A549 (cell line): ENCODE measurements around the gene TRAF3IP1. TPM values are rescaled to one million over a fixed set of nuclear protein-coding genes. Genes with fewer than 3 reads are reported as not detected.

ENCODE experiments used
- ATAC-seq, 2 experiments: fragments of 200-7000 bp in 1 of 2; fragments of >200 bp in 1 of 2; cut with Nextera tagmentation in 1 of 2; cut with Tn5 transposase in 1 of 2; 3 replicates each; pipeline versions ENCODE4 v1.8.0 to v1.9.1; 2018 to 2020; ENCODE audit warnings: mild to moderate bottlenecking in 1 of 2, moderate library complexity in 1 of 2
- CTCF ChIA-PET: fragments of 300-600 bp; sonication (Branson Sonifier 250); formaldehyde crosslinking; extraction: SDS; loops from one replicate; lab custom pipeline; 2021; ENCODE audit warnings: antibody characterized with exemption, inconsistent platforms; lab: Yijun Ruan, JAX
- POLR2A ChIA-PET: fragments of 350-600 bp; formaldehyde crosslinking; extraction: SDS; loops from one replicate; lab custom pipeline; 2021; ENCODE audit warnings: antibody characterized with exemption, inconsistent platforms; lab: Yijun Ruan, JAX
- DNase-seq, 2 experiments: peaks; one replicate each; pipeline versions ENCODE4 v3.0.0 to v3.0.0-alpha.2; 2011 to 2016; ENCODE audit warnings: low read depth in 1 of 2, low spot score in 1 of 2
- FAIRE-seq: peaks from 2 replicates; lab custom pipeline; 2011; peaks lifted over from hg19 to GRCh38; lab: Jason Lieb, UNC
- H3K27ac ChIP-seq, 2 experiments: fragments of >200 bp; sonication (Bioruptor Twin); formaldehyde crosslinking; 3 replicates each; pipeline ENCODE4 v1.5.1; 2016 to 2017
- H3K4me1 ChIP-seq: fragments of >200 bp; sonication (Bioruptor Twin); formaldehyde crosslinking; 3 replicates; pipeline ENCODE4 v1.6.1; 2016
- H3K4me2 ChIP-seq: fragments of >200 bp; sonication (Bioruptor Twin); formaldehyde crosslinking; 3 replicates; pipeline ENCODE4 v1.6.1; 2016
- H3K4me3 ChIP-seq: fragments of >200 bp; sonication (Bioruptor Twin); formaldehyde crosslinking; 3 replicates; pipeline ENCODE4 v1.5.1; 2016
- H3K9me3 ChIP-seq: fragments of >200 bp; sonication (Bioruptor Twin); formaldehyde crosslinking; 3 replicates; pipeline ENCODE4 v1.6.1; 2016
- CHD2 ChIP-seq: fragments of 150-350 bp; IDR thresholded peaks from 2 replicates; pipeline ENCODE4 v1.6.1; 2014; ENCODE audit warnings: low read length; ENCODE audit not compliant: partially characterized antibody
- CHD4 ChIP-seq: fragments of 200-600 bp; sonication (generic); IDR thresholded peaks from 2 replicates; pipeline ENCODE4 v1.6.1; 2016; ENCODE audit warnings: antibody characterized with exemption, mild to moderate bottlenecking, borderline replicate concordance
- EHF ChIP-seq: fragments of 250-450 bp; sonication (Bioruptor Pico); IDR thresholded peaks from 2 replicates; pipeline ENCODE4 v1.5.0; 2020; ENCODE audit warnings: mild to moderate bottlenecking
- EHMT2 ChIP-seq: fragments of 200-600 bp; sonication (generic); IDR thresholded peaks from 2 replicates; pipeline ENCODE4 v1.6.1; 2016; ENCODE audit warnings: antibody characterized with exemption, low read depth, mild to moderate bottlenecking, moderate library complexity
- EP300 ChIP-seq, 2 experiments: fragments of >200 bp; sonication (Bioruptor Twin); formaldehyde crosslinking; IDR thresholded peaks; 2 replicates in 1 of 2; 3 replicates in 1 of 2; pipeline ENCODE4 v1.6.1; 2016 to 2017
- FOSB ChIP-seq: fragments of 250-450 bp; sonication (Bioruptor Pico); IDR thresholded peaks from 2 replicates; pipeline ENCODE4 v1.5.0; 2020; ENCODE audit warnings: mild to moderate bottlenecking, moderate library complexity
- FOSL2 ChIP-seq, 2 experiments: fragments of 450-650 bp in 1 of 2; fragments of >200 bp in 1 of 2; sonication (Bioruptor Twin) in 1 of 2; formaldehyde crosslinking; IDR thresholded peaks; 2 replicates each; pipeline versions ENCODE4 v1.5.0 to v1.6.1; 2016 to 2020; ENCODE audit warnings: mild to moderate bottlenecking in 1 of 2, moderate library complexity in 1 of 2
- FOXS1 ChIP-seq: fragments of 250-450 bp; sonication (Bioruptor Pico); IDR thresholded peaks from 2 replicates; pipeline ENCODE4 v1.5.0; 2020; ENCODE audit warnings: mild to moderate bottlenecking, moderate library complexity
- GATA3 ChIP-seq: IDR thresholded peaks from 2 replicates; pipeline ENCODE4 v1.6.1; 2012; ENCODE audit warnings: borderline replicate concordance
- JUN ChIP-seq, 2 experiments: fragments of >200 bp; sonication (Bioruptor Twin); formaldehyde crosslinking; IDR thresholded peaks; 2 replicates in 1 of 2; 3 replicates in 1 of 2; pipeline ENCODE4 v1.6.1; 2016 to 2017
- JUNB ChIP-seq: fragments of >200 bp; sonication (Bioruptor Twin); formaldehyde crosslinking; IDR thresholded peaks from 2 replicates; pipeline ENCODE4 v1.6.1; 2016
- MAZ ChIP-seq: fragments of 150-350 bp; IDR thresholded peaks from 2 replicates; pipeline ENCODE4 v1.6.1; 2014; ENCODE audit warnings: antibody characterized with exemption, low read depth, low read length, borderline replicate concordance
- NFE2L2 ChIP-seq: fragments of 150-350 bp; conservative IDR thresholded peaks from 2 replicates; pipeline ENCODE4 v1.6.1; 2014; ENCODE audit warnings: low read length
- NPAS2 ChIP-seq: fragments of 250-450 bp; sonication (Bioruptor Pico); IDR thresholded peaks from 2 replicates; pipeline ENCODE4 v1.8.0; 2022; ENCODE audit warnings: mild to moderate bottlenecking, moderate library complexity, borderline replicate concordance
- POLR2A ChIP-seq: IDR thresholded peaks from 2 replicates; pipeline ENCODE4 v1.6.1; 2012; ENCODE audit warnings: mild to moderate bottlenecking, low read length
- RAD21 ChIP-seq, 2 experiments: fragments of >200 bp in 1 of 2; sonication (Bioruptor Twin) in 1 of 2; formaldehyde crosslinking in 1 of 2; IDR thresholded peaks in 1 of 2; conservative IDR thresholded peaks in 1 of 2; 2 replicates in 1 of 2; 3 replicates in 1 of 2; pipeline ENCODE4 v1.6.1; 2012 to 2018; ENCODE audit warnings: inconsistent platforms in 1 of 2
- RARB ChIP-seq: fragments of 250-450 bp; sonication (Bioruptor Pico); IDR thresholded peaks from 2 replicates; pipeline ENCODE4 v1.8.0; 2021; ENCODE audit warnings: mild to moderate bottlenecking, moderate library complexity
- SMC3 ChIP-seq: fragments of >200 bp; sonication (Bioruptor Twin); formaldehyde crosslinking; IDR thresholded peaks from 3 replicates; pipeline ENCODE4 v1.6.1; 2018; ENCODE audit warnings: inconsistent platforms
- TP53 ChIP-seq: fragments of 250-450 bp; sonication (Bioruptor Pico); IDR thresholded peaks from 2 replicates; pipeline ENCODE4 v1.5.0; 2021; ENCODE audit warnings: mild to moderate bottlenecking, moderate library complexity
- USF2 ChIP-seq: fragments of 450-650 bp; IDR thresholded peaks from 2 replicates; pipeline ENCODE4 v1.6.1; 2014; ENCODE audit warnings: antibody characterized with exemption
- ZC3H11A ChIP-seq: fragments of 450-650 bp; IDR thresholded peaks from 2 replicates; pipeline ENCODE4 v1.6.1; 2014; ENCODE audit warnings: antibody characterized with exemption, mild to moderate bottlenecking
- ZFP36 ChIP-seq: fragments of 450-650 bp; IDR thresholded peaks from 2 replicates; pipeline ENCODE4 v1.6.1; 2014; ENCODE audit warnings: borderline replicate concordance; ENCODE audit not compliant: partially characterized antibody
- ZNF302 ChIP-seq: fragments of 250-450 bp; sonication (Bioruptor Pico); IDR thresholded peaks from 2 replicates; pipeline ENCODE4 v1.9.0; 2021; ENCODE audit warnings: inconsistent platforms, mild to moderate bottlenecking, moderate library complexity
- WGBS: methylation state at CpG from one replicate; pipeline ENCODE4 v1.1.6; 2017; ENCODE audit errors: missing lambda C conversion rate; 5-methylcytosine and 5-hydroxymethylcytosine counted together
- polyA plus RNA-seq, 4 experiments: library from polyadenylated mRNA; depleted of rRNA in 3 of 4; stranded (reverse); fragments of >200 nt; fragmentation: RNase III in 1 of 4; extraction: RNeasy Plus Mini Kit Qiagen cat#74134 plus additional on column Dnase treatment in 1 of 4; gene quantifications; 2 replicates in 3 of 4; 3 replicates in 1 of 4; pipeline ENCODE4 v1.2.3, GENCODE V29; 2011 to 2017
- TF ChIP-seq, protein P1 (sequence below): fragments of >200 bp; sonication (Bioruptor Twin); formaldehyde crosslinking; IDR thresholded peaks from 2 replicates; pipeline ENCODE4 v1.6.1; 2016
- TF ChIP-seq, protein P2 (sequence below): IDR thresholded peaks from 2 replicates; pipeline ENCODE4 v1.6.1; 2012
- TF ChIP-seq, protein P3 (sequence below): fragments of 250-450 bp; sonication (Bioruptor Pico); IDR thresholded peaks from 2 replicates; pipeline ENCODE4 v1.5.0; 2021; ENCODE audit warnings: mild to moderate bottlenecking, moderate library complexity, borderline replicate concordance

The TRAF3IP1 gene
- polyA plus RNA-seq, 2 of the 4 experiments (the other 2 are of a cell fraction), result 10.6 to 19.2 TPM

- Histone ChIP-seq H3K4me1 (peaks cover 45% of the 10 kb centered on the region), H3K27ac (peak overlapping the region; percentile 31 to 61; a peak in 5 of 6 replicates), H3K9me3 (no peaks in the 10 kb centered on the region), H3K4me2 (no peak overlapping the region), H3K4me3 (no peak overlapping the region)
- 92% methylated on average over 7 of the region's 9 CpGs for WGBS
- FAIRE-seq (no peak), DNase-seq (no peak), ATAC-seq (no peak)
- ChIA-PET POLR2A (no interaction called here), CTCF (interaction anchor here (0.7 to 2.7 kb wide), 4 partner anchors 10 to 39 kb away, joined by 3 to 13 read pairs (median 4); no protein-coding TSS in a partner anchor)
- TF ChIP-seq MAZ (no peak), GATA3 (no peak), NPAS2 (CRISPR knock-in tag) (no peak), RARB (CRISPR knock-in tag) (no peak), USF2 (no peak), POLR2A (no peak), JUNB (no peak), FOXS1 (CRISPR knock-in tag) (no peak), RAD21 (conservative IDR thresholded peaks at IDR 0.05 in 1 of 2, IDR thresholded peaks at IDR 0.05 in 1 of 2) (no peak), EP300 (IDR thresholded peaks at IDR 0.05) (no peak)
- TF ChIP-seq, protein P1, sequence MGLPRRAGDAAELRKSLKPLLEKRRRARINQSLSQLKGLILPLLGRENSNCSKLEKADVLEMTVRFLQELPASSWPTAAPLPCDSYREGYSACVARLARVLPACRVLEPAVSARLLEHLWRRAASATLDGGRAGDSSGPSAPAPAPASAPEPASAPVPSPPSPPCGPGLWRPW, result no peak
- TF ChIP-seq, protein P2, sequence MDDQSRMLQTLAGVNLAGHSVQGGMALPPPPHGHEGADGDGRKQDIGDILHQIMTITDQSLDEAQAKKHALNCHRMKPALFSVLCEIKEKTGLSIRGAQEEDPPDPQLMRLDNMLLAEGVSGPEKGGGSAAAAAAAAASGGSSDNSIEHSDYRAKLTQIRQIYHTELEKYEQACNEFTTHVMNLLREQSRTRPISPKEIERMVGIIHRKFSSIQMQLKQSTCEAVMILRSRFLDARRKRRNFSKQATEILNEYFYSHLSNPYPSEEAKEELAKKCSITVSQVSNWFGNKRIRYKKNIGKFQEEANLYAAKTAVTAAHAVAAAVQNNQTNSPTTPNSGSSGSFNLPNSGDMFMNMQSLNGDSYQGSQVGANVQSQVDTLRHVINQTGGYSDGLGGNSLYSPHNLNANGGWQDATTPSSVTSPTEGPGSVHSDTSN, result no peak
These were observed 26.3 kb upstream of the TRAF3IP1 start for GRCh38 chr2:238294046-238294392.

GRCh38 chr2:238294393-238295143 is 25.8 kb upstream of the TRAF3IP1 start:
- no peak for FAIRE-seq
- Histone ChIP-seq H3K4me3 (no peak overlapping the region), H3K9me3 (no peaks in the 10 kb centered on the region), H3K4me2 (peak overlapping the region; percentile 16; the same call in 2 of the 3 replicates), H3K27ac (peak overlapping the region; percentile 31 to 61; a peak in 3 of 6 replicates), H3K4me1 (peaks cover 46% of the 10 kb centered on the region)
- DNase-seq, result no peak
- ChIA-PET CTCF (interaction anchor here (1.0 to 2.7 kb wide), 4 partner anchors 9 to 46 kb away, joined by 3 to 13 read pairs (median 4); no protein-coding TSS in a partner anchor), POLR2A (no interaction called here)
- 68% methylated on average over 17 of the region's 17 CpGs for WGBS
- ATAC-seq, result no peak
- TF ChIP-seq CHD2 (no peak), EP300 (IDR thresholded peaks at IDR 0.05) (no peak), SMC3 (no peak), TP53 (no peak), EHF (CRISPR knock-in tag) (no peak), JUN (IDR thresholded peaks at IDR 0.05) (no peak), ZNF302 (CRISPR knock-in tag) (no peak), ZC3H11A (no peak), FOXS1 (CRISPR knock-in tag) (no peak), FOSL2 (IDR thresholded peaks at IDR 0.05) (no peak), FOSL2 (CRISPR knock-in tag; IDR thresholded peaks at IDR 0.05) (no peak), GATA3 (no peak), NFE2L2 (no peak), MAZ (no peak), ZFP36 (no peak), CHD4 (no peak), FOSB (CRISPR knock-in tag) (no peak), EHMT2 (no peak)
- TF ChIP-seq, protein P3, sequence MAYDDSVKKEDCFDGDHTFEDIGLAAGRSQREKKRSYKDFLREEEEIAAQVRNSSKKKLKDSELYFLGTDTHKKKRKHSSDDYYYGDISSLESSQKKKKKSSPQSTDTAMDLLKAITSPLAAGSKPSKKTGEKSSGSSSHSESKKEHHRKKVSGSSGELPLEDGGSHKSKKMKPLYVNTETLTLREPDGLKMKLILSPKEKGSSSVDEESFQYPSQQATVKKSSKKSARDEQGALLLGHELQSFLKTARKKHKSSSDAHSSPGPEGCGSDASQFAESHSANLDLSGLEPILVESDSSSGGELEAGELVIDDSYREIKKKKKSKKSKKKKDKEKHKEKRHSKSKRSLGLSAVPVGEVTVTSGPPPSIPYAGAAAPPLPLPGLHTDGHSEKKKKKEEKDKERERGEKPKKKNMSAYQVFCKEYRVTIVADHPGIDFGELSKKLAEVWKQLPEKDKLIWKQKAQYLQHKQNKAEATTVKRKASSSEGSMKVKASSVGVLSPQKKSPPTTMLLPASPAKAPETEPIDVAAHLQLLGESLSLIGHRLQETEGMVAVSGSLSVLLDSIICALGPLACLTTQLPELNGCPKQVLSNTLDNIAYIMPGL (CRISPR knock-in tag), result no peak
